ENCODE results near the gene NLRC5.

NLRC5 gene

GRCh38 chr16:57123974-57124674 is 134.8 kb downstream of the NLRC5 start:
- no peak for DNase-seq (ENCODE audit: low read depth in 3 of 3, low spot score in 1 of 3)

GRCh38 chr16:57125376-57125775 is 136.0 kb downstream of the NLRC5 start:
- DNase-seq (ENCODE audit: low read depth in 3 of 3, low spot score in 1 of 3), result no peak

- no peak for DNase-seq (ENCODE audit: low read depth in 3 of 3, low spot score in 1 of 3)
Observed at GRCh38 chr16:57125969-57126368, 136.6 kb downstream of the NLRC5 start.

GRCh38 chr16:57126411-57126810 is 137.1 kb downstream of the NLRC5 start:
- no peak for DNase-seq (ENCODE audit: low read depth in 3 of 3, low spot score in 1 of 3)

GRCh38 chr16:57127037-57127763 is 137.8 kb downstream of the NLRC5 start:
- DNase-seq (ENCODE audit: low read depth in 3 of 3, low spot score in 1 of 3), result no peak

DNA sequence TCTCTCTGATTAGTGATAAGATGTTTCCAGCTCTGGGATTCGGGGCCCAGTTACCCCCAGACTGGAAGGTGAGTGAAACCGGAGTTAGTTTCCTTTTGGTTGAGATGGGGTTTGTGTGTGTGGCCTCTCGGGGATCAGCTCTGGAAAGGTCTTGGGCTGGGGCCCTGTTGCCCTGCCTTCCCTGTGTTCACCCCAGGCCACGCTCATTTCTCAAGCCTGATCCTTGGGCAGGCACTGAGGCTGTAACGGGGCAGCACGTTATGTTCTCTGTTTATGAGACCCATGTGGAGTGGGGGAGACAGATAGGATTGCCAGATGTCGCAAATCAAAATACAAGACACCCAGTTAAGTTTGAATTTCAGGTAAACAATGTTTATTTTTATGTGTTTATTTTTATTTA is 138.5 kb downstream of the NLRC5 start:
- no peak for DNase-seq (ENCODE audit: low read depth in 3 of 3, low spot score in 1 of 3)

- peak in 1 of 3 donors; percentile 14 for DNase-seq (ENCODE audit: low read depth in 3 of 3, low spot score in 1 of 3)
Observed at GRCh38 chr16:57128771-57129389, 139.5 kb downstream of the NLRC5 start.

DNA sequence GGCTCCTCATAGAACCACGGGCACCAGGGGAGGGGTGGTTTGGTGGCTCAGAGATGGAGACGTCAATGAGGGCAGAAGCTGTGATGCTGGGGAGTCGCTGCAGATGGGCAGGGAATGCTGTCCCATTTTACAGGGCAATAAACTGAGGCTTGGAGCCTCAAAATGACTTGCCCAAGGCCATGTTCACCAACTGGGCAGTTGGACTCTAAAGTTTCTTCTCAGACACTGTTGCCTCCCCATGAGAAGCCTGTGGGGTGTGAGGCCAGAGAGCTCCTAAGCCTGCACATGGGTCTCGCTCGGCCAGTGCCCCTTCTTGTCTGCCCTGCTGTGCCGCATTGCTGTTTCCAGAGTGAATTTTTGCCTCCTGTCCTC is 141.6 kb downstream of the NLRC5 start:
- DNase-seq (ENCODE audit: low read depth in 3 of 3, low spot score in 1 of 3), result no peak

DNA sequence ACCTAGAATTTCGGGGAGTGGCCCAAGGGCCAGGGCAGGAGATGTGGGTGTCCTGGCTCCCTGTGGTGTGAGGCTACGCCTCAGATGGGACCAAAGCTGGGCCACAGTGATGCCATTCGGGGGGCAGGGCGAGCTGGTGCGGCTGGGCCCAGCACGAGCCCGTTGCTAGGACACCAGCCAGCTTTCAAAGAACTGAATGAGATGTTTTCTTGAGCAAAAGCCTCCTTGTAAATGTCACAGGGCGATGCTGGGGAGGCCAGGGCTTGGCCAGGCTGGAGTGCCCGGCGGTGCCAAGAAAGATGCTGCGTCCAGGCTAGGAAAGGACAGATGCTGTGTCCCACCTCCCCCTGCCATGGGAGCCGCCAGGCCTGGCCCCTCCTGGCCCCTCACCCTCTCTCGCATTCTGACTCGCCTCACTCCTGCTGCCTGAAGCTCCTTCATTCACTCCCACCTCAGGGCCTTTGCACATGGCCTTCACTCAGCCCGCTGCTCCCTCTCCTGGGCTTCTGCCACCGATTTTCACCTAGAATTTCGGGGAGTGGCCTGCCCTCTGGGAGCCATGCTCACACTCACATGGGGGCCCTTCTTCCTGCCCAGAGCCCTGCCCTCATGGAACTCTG is 142.1 kb downstream of the NLRC5 start:
- no peak for DNase-seq (ENCODE audit: low read depth in 3 of 3, low spot score in 1 of 3)

GRCh38 chr16:57132470-57132869 is 143.1 kb downstream of the NLRC5 start:
- DNase-seq (ENCODE audit: low read depth in 3 of 3, low spot score in 1 of 3), result no peak

GRCh38 chr16:57133031-57133430 is 143.7 kb downstream of the NLRC5 start:
- no peak for DNase-seq (ENCODE audit: low read depth in 3 of 3, low spot score in 1 of 3)
